ENCODE data around the gene STX3.

DNA sequence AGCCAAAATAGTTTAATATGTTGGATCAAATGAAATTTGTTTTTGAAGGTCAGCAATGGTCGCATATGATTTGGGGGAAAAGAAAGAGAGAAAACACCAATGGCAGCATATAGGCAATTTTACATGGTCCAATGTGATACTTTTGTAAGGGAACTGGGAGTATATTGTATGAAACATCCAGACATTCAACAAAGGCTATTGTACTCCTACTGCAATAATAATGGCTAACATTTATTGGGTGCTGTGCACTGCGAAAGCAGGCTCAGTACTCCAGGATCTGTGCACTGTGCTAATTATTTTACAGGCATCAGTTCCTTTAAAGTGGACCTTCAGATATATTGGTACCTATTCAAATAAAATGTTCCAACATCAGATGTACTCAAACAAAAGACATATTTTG, 35.6 kb upstream of the STX3 start:
- TF ChIP-seq, protein P1, sequence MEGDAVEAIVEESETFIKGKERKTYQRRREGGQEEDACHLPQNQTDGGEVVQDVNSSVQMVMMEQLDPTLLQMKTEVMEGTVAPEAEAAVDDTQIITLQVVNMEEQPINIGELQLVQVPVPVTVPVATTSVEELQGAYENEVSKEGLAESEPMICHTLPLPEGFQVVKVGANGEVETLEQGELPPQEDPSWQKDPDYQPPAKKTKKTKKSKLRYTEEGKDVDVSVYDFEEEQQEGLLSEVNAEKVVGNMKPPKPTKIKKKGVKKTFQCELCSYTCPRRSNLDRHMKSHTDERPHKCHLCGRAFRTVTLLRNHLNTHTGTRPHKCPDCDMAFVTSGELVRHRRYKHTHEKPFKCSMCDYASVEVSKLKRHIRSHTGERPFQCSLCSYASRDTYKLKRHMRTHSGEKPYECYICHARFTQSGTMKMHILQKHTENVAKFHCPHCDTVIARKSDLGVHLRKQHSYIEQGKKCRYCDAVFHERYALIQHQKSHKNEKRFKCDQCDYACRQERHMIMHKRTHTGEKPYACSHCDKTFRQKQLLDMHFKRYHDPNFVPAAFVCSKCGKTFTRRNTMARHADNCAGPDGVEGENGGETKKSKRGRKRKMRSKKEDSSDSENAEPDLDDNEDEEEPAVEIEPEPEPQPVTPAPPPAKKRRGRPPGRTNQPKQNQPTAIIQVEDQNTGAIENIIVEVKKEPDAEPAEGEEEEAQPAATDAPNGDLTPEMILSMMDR (conservative IDR thresholded peaks at IDR 0.05 in 1 of 2, IDR thresholded peaks at IDR 0.05 in 1 of 2; ENCODE audit: extremely low read depth in 1 of 2, insufficient read depth in 1 of 2, low read depth in 1 of 2, low read length in 2 of 2), result no peak
- no peak for TF ChIP-seq EZH2 (IDR thresholded peaks at IDR 0.05; ENCODE audit: borderline replicate concordance, low read length)

Data from mammary epithelial cell (primary cell).